Osteoblast (primary cell): ENCODE results near the gene ZC4H2. TPM values are rescaled to one million over a fixed set of nuclear protein-coding genes. Genes with fewer than 3 reads are reported as not detected.

Experiments used
- DNase-seq: peaks from one replicate; pipeline ENCODE4 v3.0.0; 2011; ENCODE audit warnings: low spot score, mixed read lengths; ENCODE audit not compliant: insufficient read length; ENCODE audit errors: missing footprints
- H2AFZ ChIP-seq: 2 replicates; pipeline ENCODE4 v1.6.0; 2011; ENCODE audit warnings: mild to moderate bottlenecking, low read length
- H3K27ac ChIP-seq: 2 replicates; pipeline ENCODE4 v1.5.1; 2011; ENCODE audit warnings: mild to moderate bottlenecking, low read depth, low read length, moderate library complexity
- H3K27me3 ChIP-seq: 2 replicates; pipeline ENCODE4 v1.6.0; 2012; ENCODE audit warnings: mild to moderate bottlenecking, control low read depth, inconsistent platforms, low read length, moderate library complexity; ENCODE audit not compliant: insufficient read depth
- H3K36me3 ChIP-seq: 2 replicates; pipeline ENCODE4 v1.5.1; 2011; ENCODE audit warnings: mild to moderate bottlenecking, low read length, control low read depth, moderate library complexity; ENCODE audit not compliant: insufficient read depth
- H3K4me1 ChIP-seq: 2 replicates; pipeline ENCODE4 v1.5.1; 2011; ENCODE audit warnings: mild to moderate bottlenecking, low read length, control low read depth, moderate library complexity; ENCODE audit not compliant: insufficient read depth
- H3K4me2 ChIP-seq: 2 replicates; pipeline ENCODE4 v1.6.0; 2011; ENCODE audit warnings: mild to moderate bottlenecking, low read length; ENCODE audit not compliant: insufficient read depth
- H3K4me3 ChIP-seq: fragments of 200-600 bp; sonication (generic); 3 replicates; pipeline ENCODE4 v1.5.1; 2012; ENCODE audit warnings: mild to moderate bottlenecking, low read length, inconsistent platforms; ENCODE audit not compliant: insufficient read depth
- H3K79me2 ChIP-seq: 2 replicates; pipeline ENCODE4 v1.6.0; 2012; ENCODE audit warnings: mild to moderate bottlenecking, low read length, control low read depth, inconsistent platforms; ENCODE audit not compliant: insufficient read depth
- H3K9me3 ChIP-seq: 2 replicates; pipeline ENCODE4 v1.5.1; 2011; ENCODE audit warnings: low read depth, low read length, control low read depth
- H4K20me1 ChIP-seq: 2 replicates; pipeline ENCODE4 v1.6.0; 2012; ENCODE audit warnings: mild to moderate bottlenecking, low read length, control low read depth; ENCODE audit not compliant: insufficient read depth
- total RNA-seq: library from RNA; depleted of rRNA; stranded (reverse); fragments of >200 nt; gene quantifications from 2 replicates; pipeline ENCODE4 v1.2.3, GENCODE V29; 2012
- TF ChIP-seq, protein P1 (sequence below): IDR thresholded peaks from 2 replicates; pipeline ENCODE4 v1.5.1; 2011; ENCODE audit warnings: mild to moderate bottlenecking, low read depth, low read length, moderate library complexity; ENCODE audit errors: extremely low read depth

ZC4H2 gene
- total RNA-seq, 1 donor: 11.6 TPM

DNA sequence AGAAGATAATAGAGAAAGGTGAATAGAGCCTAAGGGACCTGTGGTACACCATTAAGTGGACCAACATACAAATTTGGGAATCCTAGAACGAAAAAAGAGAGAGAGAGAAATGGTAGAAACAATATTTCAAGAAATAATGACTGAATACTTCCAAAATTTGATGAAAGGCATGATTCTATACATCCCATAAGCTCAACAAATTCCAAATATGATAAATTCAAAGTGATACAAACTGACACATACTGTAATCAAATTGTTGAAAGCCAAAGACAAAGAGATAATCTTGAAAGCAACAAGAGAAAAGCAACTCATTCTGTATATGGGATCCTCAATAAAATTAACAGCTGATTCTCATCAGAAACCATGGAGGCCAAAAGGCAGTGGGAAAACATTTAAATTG is 20.6 kb upstream of the ZC4H2 start:
- H3K9me3 ChIP-seq: no peaks in the 10 kb centered on the region
- H3K4me3 ChIP-seq: no peak overlapping the region
- TF ChIP-seq, protein P1, sequence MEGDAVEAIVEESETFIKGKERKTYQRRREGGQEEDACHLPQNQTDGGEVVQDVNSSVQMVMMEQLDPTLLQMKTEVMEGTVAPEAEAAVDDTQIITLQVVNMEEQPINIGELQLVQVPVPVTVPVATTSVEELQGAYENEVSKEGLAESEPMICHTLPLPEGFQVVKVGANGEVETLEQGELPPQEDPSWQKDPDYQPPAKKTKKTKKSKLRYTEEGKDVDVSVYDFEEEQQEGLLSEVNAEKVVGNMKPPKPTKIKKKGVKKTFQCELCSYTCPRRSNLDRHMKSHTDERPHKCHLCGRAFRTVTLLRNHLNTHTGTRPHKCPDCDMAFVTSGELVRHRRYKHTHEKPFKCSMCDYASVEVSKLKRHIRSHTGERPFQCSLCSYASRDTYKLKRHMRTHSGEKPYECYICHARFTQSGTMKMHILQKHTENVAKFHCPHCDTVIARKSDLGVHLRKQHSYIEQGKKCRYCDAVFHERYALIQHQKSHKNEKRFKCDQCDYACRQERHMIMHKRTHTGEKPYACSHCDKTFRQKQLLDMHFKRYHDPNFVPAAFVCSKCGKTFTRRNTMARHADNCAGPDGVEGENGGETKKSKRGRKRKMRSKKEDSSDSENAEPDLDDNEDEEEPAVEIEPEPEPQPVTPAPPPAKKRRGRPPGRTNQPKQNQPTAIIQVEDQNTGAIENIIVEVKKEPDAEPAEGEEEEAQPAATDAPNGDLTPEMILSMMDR: no peak
- no peak overlapping the region for H3K4me2 ChIP-seq
- H4K20me1 ChIP-seq: no peaks in the 10 kb centered on the region
- no peaks in the 10 kb centered on the region for H3K79me2 ChIP-seq
- H3K4me1 ChIP-seq: no peaks in the 10 kb centered on the region
- H3K36me3 ChIP-seq: no peaks in the 10 kb centered on the region
- H3K27me3 ChIP-seq: no peaks in the 10 kb centered on the region
- H2AFZ ChIP-seq: no peak overlapping the region
- no peak overlapping the region for H3K27ac ChIP-seq
- DNase-seq: no peak

DNA sequence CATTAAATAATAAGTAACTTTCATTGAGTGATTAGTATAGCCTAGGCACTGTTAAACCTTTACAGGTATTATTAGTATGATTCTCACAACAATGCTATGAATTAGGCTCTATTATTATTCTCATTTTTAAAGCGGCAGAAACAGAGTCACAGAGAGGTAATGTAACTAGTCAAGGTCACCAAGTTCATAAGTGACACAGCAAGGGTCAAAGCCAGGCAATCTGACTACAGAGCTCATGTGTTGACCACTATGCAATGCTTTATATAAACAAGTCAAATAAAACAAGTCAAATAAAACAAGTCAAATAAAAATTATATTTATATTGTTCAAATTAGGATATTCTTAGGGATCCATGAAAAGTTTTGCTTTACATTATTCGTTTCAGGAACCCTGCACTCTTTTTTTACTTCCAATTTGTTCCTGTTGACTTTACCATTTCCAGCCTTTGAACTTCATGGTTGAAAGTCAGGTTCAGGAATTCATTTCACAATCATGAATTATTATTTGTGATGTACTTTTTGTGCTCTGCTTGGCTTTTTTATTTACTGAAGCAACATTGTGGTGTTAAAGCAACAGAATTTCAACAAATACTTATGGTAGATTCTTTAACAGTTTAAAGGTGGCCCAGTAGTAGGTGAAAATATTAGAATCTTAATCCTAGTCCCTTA is 18.0 kb upstream of the ZC4H2 start:
- no peaks in the 10 kb centered on the region for H4K20me1 ChIP-seq
- H3K4me1 ChIP-seq: no peaks in the 10 kb centered on the region
- TF ChIP-seq, protein P1: no peak
- no peak overlapping the region for H3K27ac ChIP-seq
- H3K4me3 ChIP-seq: no peak overlapping the region
- H3K36me3 ChIP-seq: no peaks in the 10 kb centered on the region
- no peaks in the 10 kb centered on the region for H3K79me2 ChIP-seq
- no peaks in the 10 kb centered on the region for H3K9me3 ChIP-seq
- H3K27me3 ChIP-seq: no peaks in the 10 kb centered on the region
- no peak overlapping the region for H2AFZ ChIP-seq
- DNase-seq: no peak
- H3K4me2 ChIP-seq: no peak overlapping the region

DNA sequence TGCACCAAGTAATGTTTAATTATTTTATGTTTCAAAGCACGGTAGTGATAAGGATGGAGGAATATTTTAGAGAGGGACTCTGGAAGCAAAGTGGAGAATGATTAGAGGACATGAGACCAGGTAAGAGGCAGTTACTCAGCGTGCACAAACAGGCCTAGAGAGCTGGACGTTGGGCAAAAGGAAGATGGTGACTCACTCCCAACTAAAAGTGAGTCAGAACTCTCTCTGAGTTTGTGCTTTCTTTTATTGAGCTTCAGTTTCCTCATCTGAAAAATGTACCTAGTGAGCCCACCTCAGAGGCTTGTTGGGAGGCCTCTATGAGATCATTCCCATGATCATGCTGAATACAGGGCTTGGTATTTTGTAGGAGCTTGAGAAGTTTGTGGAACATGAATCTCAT is 1.6 kb upstream of the ZC4H2 start:
- no peaks in the 10 kb centered on the region for H3K79me2 ChIP-seq
- H2AFZ ChIP-seq: no peak overlapping the region

DNA sequence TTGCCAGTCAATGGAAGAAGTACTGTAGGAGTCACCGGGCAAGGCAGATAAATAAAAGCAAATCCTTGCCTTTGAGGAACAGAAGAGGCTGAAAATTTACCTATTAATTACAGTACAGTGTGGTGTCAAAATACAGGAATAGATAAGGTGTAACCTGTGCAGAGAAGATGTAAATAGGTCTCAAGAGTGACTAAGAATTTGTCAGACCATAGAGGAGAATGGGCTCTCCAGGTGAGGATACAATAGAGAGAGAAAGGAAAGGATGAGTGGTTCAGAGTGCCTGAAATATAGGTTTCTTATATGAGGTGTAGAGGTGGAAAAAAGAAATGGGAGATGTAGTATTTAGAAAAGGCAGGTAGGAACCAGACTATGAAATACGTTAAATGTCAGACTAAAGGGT is 801 bp upstream of the ZC4H2 start:
- no peaks in the 10 kb centered on the region for H3K79me2 ChIP-seq
- H3K4me3 ChIP-seq: peak overlapping the region; percentile 74
- H4K20me1 ChIP-seq: no peaks in the 10 kb centered on the region
- peaks cover 5% of the 10 kb centered on the region for H3K9me3 ChIP-seq
- no peak overlapping the region for H2AFZ ChIP-seq
- H3K4me2 ChIP-seq: no peak overlapping the region
- H3K27ac ChIP-seq: no peak overlapping the region
- TF ChIP-seq, protein P1: no peak
- no peaks in the 10 kb centered on the region for H3K27me3 ChIP-seq
- DNase-seq: no peak
- no peaks in the 10 kb centered on the region for H3K4me1 ChIP-seq
- H3K36me3 ChIP-seq: no peaks in the 10 kb centered on the region

More for the DNA sequence above, 1.6 kb upstream of the ZC4H2 start:
- H4K20me1 ChIP-seq: no peaks in the 10 kb centered on the region
- no peak overlapping the region for H3K27ac ChIP-seq
- TF ChIP-seq, protein P1: no peak
- H3K27me3 ChIP-seq: no peaks in the 10 kb centered on the region
- H3K36me3 ChIP-seq: no peaks in the 10 kb centered on the region
- H3K4me3 ChIP-seq: no peak overlapping the region
- peak; percentile 46 for DNase-seq
- no peak overlapping the region for H3K4me2 ChIP-seq
- no peaks in the 10 kb centered on the region for H3K4me1 ChIP-seq
- no peaks in the 10 kb centered on the region for H3K9me3 ChIP-seq
